A549 (cell line): ENCODE results near the gene KCNIP3.
"Not testable (repeated sequence)": the region's sequence is repeated elsewhere in the genome, so short reads cannot be mapped to it uniquely, and the experiment has no call there.

ENCODE experiments used
- CHD2 ChIP-seq: fragments of 150-350 bp; IDR thresholded peaks from 2 replicates; pipeline ENCODE4 v1.6.1; 2014; ENCODE audit warnings: low read length; ENCODE audit not compliant: partially characterized antibody
- CTCF ChIP-seq: fragments of >200 bp; sonication (Bioruptor Twin); formaldehyde crosslinking; IDR thresholded peaks from 3 replicates; pipeline ENCODE4 v1.5.1; 2016
- HOXB13 ChIP-seq: fragments of 250-450 bp; sonication (Bioruptor Pico); IDR thresholded peaks from 2 replicates; pipeline ENCODE4 v1.5.0; 2020; ENCODE audit warnings: low read depth, mild to moderate bottlenecking, moderate library complexity

DNA sequence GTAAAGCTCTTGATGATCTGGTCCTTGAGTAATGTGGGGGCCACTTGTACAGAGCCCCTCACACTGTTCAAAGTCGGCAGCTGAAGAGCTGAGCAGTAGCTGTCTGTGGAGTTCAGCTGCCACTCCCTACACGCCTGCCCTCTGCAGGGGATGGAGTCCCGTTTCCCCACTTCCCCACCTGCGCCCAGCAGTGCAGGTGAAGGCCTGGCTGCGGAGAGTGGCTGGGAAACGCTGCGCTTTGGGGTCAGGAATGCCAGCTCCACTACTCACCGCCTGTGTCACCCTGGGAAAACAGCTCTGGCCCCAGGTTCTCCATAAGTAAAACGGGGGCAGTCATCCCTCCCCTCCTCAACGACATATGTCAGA, 104.8 kb downstream of the KCNIP3 start:
- TF ChIP-seq CTCF; CHD2; HOXB13 (CRISPR knock-in tag): not testable (repeated sequence)
